ENCODE measurements around the gene CDC42BPA.

CDC42BPA gene

GRCh38 chr1:226990133-226990716, 328.1 kb downstream of the CDC42BPA start:
- TF ChIP-seq CTCF (IDR thresholded peaks at IDR 0.05), result no peak
- TF ChIP-seq ZFX (IDR thresholded peaks at IDR 0.05; ENCODE audit: borderline replicate concordance), result no peak
- no peak overlapping the region for H3K27ac ChIP-seq

GRCh38 chr1:226989085-226989920, 329.0 kb downstream of the CDC42BPA start:
- no peak for TF ChIP-seq ZFX (IDR thresholded peaks at IDR 0.05; ENCODE audit: borderline replicate concordance)
- TF ChIP-seq CTCF (IDR thresholded peaks at IDR 0.05), result no peak
- peak overlapping the region; percentile 56 for H3K27ac ChIP-seq

DNA sequence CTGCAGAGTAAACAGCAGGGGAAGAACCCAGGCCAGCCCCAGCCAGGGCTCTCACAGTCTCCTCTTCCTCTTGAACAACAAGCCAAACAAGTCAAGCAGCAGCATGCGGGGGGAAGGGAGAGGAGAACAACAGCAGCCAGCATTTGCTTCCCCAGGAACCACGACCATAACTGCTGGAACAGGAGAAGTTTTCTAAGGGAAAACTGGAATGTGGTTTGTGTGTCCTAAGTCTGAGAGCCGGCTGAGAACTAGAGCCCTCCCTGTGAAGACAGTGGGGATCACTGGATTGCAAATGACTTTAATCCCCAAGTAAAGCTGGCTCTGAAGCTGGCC, 330.0 kb downstream of the CDC42BPA start:
- H3K27ac ChIP-seq, result peak overlapping the region; percentile 56
- TF ChIP-seq ZFX (IDR thresholded peaks at IDR 0.05; ENCODE audit: borderline replicate concordance) (no peak), CTCF (IDR thresholded peaks at IDR 0.05) (no peak)

DNA sequence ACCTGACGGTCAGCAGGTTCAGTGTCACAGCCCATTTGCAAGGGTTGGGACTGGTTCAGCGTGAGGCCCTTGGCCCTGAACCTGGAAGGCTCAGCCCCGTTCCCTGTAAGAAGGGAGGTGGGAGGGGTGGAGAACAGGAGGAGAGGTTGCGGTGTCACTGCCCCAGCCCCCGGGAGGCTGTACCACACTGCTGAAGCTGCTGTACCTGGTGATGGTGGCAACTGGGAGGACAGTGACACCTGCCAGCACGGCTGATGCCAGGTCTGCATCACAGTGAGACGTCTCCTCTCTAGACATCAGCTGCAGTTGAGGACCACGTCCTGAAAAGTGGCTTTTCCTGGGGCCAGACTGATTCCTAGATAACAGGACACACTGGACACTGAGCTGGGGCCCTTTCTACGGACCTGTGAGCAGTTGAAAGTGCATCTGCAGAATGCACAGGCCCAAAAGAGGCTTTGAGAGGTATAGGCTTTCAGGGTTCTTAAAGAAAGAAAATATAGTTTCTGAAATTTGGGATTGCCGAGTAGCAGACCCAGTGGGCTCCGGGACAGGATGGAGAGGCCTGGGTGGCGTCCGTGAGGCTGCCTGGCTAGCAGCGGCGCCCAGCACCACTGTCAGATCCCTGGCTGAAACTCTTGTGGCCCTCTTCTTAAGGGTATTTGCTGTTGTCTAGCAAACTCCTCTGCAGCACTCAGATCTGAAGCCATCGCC, 330.5 kb downstream of the CDC42BPA start:
- H3K27ac ChIP-seq, result peak overlapping the region; percentile 56
- no peak for TF ChIP-seq ZFX (IDR thresholded peaks at IDR 0.05; ENCODE audit: borderline replicate concordance)
- no peak for TF ChIP-seq CTCF (IDR thresholded peaks at IDR 0.05)

- TF ChIP-seq CTCF (IDR thresholded peaks at IDR 0.05), result no peak
Measured at GRCh38 chr1:226987179-226987536, 331.1 kb downstream of the CDC42BPA start.

GRCh38 chr1:226986496-226987178, 331.7 kb downstream of the CDC42BPA start:
- H3K27ac ChIP-seq, result no peak overlapping the region
- TF ChIP-seq CTCF (IDR thresholded peaks at IDR 0.05), result no peak
- no peak for TF ChIP-seq ZFX (IDR thresholded peaks at IDR 0.05; ENCODE audit: borderline replicate concordance)

More at GRCh38 chr1:226987179-226987536, 331.1 kb downstream of the CDC42BPA start:
- H3K27ac ChIP-seq, result 0 out of 2 replicates have a peak overlapping the region, but pooled peaks have one; percentile 56

Measured in 22Rv1 (cell line).